MM.1S (cell line): ENCODE measurements around the gene KRT13.

ENCODE experiments used
- DNase-seq: peaks from one replicate; pipeline ENCODE4 v3.0.0-alpha.2; 2015
- H2AFZ ChIP-seq: fragments of 300-600 bp; sonication (generic); 2 replicates; pipeline ENCODE4 v1.6.0; 2016; ENCODE audit warnings: antibody characterized with exemption, low read length
- H3F3A ChIP-seq: fragments of 300-600 bp; sonication (generic); 2 replicates; pipeline ENCODE4 v1.6.1; 2016; ENCODE audit warnings: mild to moderate bottlenecking, antibody characterized with exemption, low read length, moderate library complexity, mixed read lengths; ENCODE audit not compliant: insufficient read depth
- H3K27ac ChIP-seq: fragments of 300-600 bp; sonication (generic); 2 replicates; pipeline ENCODE4 v1.5.1; 2016; ENCODE audit warnings: mild to moderate bottlenecking, low read length
- H3K27me3 ChIP-seq: fragments of 300-600 bp; sonication (generic); replicated peaks from 2 replicates; pipeline ENCODE4 v1.6.0; 2016; ENCODE audit warnings: low read length; ENCODE audit not compliant: insufficient read depth
- H3K36me3 ChIP-seq: fragments of 300-600 bp; sonication (generic); replicated peaks from 2 replicates; pipeline ENCODE4 v1.6.1; 2016; ENCODE audit warnings: mild to moderate bottlenecking, low read length, mixed read lengths; ENCODE audit not compliant: insufficient read depth
- H3K4me1 ChIP-seq: fragments of 300-600 bp; sonication (generic); 2 replicates; pipeline ENCODE4 v1.6.1; 2016; ENCODE audit warnings: low read length, mixed read lengths
- H3K4me2 ChIP-seq: fragments of 300-600 bp; sonication (generic); 2 replicates; pipeline ENCODE4 v1.6.0; 2016; ENCODE audit warnings: low read depth, low read length
- H3K4me3 ChIP-seq: fragments of 300-600 bp; sonication (generic); 2 replicates; pipeline ENCODE4 v1.5.1; 2016; ENCODE audit warnings: low read length, mixed read lengths
- H3K79me2 ChIP-seq: fragments of 300-600 bp; sonication (generic); 2 replicates; pipeline ENCODE4 v1.6.1; 2016; ENCODE audit warnings: mixed run types, low read length, mixed read lengths
- H3K9ac ChIP-seq: fragments of 300-600 bp; sonication (generic); 2 replicates; pipeline ENCODE4 v1.6.1; 2016; ENCODE audit warnings: low read length, mixed read lengths
- H3K9me2 ChIP-seq: fragments of 300-600 bp; sonication (generic); replicated peaks from 2 replicates; pipeline ENCODE4 v1.6.1; 2016; ENCODE audit warnings: mild to moderate bottlenecking, low read length, mixed read lengths; ENCODE audit not compliant: insufficient read depth
- H3K9me3 ChIP-seq: fragments of 300-600 bp; sonication (generic); replicated peaks from 2 replicates; pipeline ENCODE4 v1.6.1; 2016; ENCODE audit warnings: mild to moderate bottlenecking, low read length, mixed read lengths; ENCODE audit not compliant: insufficient read depth
- H4K20me1 ChIP-seq: fragments of 300-600 bp; sonication (generic); 2 replicates; pipeline ENCODE4 v1.6.1; 2016; ENCODE audit warnings: mild to moderate bottlenecking, low read length, moderate library complexity, mixed read lengths; ENCODE audit not compliant: insufficient read depth
- EZH2 ChIP-seq: fragments of 300-600 bp; sonication (generic); optimal IDR thresholded peaks from 2 replicates; pipeline ENCODE3; 2017; ENCODE audit warnings: low read depth, mild to moderate bottlenecking, antibody characterized with exemption, low read length, mixed read lengths
- EZH2phosphoT487 ChIP-seq: fragments of 300-600 bp; sonication (generic); IDR thresholded peaks from 2 replicates; pipeline ENCODE4 v1.6.1; 2018; ENCODE audit warnings: antibody characterized with exemption, low read length
- TF ChIP-seq, protein P1 (sequence below): fragments of 300-600 bp; sonication (generic); IDR thresholded peaks from 2 replicates; pipeline ENCODE4 v1.5.1; 2016; ENCODE audit warnings: antibody characterized with exemption, low read length, mixed read lengths

Gene KRT13

DNA sequence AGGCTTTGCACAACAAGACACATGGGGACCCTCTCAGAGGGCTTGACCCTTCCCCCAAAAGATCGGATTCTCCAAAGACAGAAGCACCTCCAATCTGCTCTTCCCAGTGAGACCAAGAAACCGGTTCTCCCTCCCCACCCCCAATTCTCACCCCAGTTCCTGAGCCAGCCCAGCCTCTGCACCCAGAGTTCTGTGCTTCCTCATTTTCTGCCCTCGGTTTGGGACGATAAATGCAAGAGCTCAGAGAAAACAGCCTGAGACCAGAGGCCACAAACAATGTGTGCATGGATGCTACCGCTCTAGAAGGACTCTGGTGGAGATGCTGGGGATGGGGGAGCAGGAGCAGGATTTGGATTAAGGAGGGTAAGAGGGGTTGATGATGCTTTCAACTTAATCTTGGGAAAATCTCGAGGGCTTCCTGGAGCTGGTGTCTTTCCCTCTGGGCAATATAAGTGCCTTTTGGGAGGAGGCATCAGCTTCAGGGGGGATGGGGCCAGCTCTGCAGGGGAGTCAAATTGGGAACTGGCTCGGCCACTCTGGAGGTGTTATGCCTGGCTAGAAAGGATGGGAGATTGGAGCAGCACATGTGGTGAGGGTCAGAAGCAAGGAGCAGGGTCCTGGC is 7.2 kb upstream of the KRT13 start:
- Histone ChIP-seq H3K79me2 (no peaks in the 10 kb centered on the region), H3F3A (no peaks in the 10 kb centered on the region), H2AFZ (no peak overlapping the region), H3K4me1 (peaks cover 3% of the 10 kb centered on the region), H3K9me2 (no peaks in the 10 kb centered on the region), H3K36me3 (no peaks in the 10 kb centered on the region), H3K9me3 (no peaks in the 10 kb centered on the region), H3K4me3 (no peak overlapping the region), H3K9ac (no peak overlapping the region), H4K20me1 (no peaks in the 10 kb centered on the region), H3K4me2 (no peak overlapping the region), H3K27ac (no peak overlapping the region), H3K27me3 (no peaks in the 10 kb centered on the region)
- TF ChIP-seq, protein P1, sequence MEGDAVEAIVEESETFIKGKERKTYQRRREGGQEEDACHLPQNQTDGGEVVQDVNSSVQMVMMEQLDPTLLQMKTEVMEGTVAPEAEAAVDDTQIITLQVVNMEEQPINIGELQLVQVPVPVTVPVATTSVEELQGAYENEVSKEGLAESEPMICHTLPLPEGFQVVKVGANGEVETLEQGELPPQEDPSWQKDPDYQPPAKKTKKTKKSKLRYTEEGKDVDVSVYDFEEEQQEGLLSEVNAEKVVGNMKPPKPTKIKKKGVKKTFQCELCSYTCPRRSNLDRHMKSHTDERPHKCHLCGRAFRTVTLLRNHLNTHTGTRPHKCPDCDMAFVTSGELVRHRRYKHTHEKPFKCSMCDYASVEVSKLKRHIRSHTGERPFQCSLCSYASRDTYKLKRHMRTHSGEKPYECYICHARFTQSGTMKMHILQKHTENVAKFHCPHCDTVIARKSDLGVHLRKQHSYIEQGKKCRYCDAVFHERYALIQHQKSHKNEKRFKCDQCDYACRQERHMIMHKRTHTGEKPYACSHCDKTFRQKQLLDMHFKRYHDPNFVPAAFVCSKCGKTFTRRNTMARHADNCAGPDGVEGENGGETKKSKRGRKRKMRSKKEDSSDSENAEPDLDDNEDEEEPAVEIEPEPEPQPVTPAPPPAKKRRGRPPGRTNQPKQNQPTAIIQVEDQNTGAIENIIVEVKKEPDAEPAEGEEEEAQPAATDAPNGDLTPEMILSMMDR: no peak
- TF ChIP-seq EZH2phosphoT487 (no peak), EZH2 (no peak)
- no peak for DNase-seq

DNA sequence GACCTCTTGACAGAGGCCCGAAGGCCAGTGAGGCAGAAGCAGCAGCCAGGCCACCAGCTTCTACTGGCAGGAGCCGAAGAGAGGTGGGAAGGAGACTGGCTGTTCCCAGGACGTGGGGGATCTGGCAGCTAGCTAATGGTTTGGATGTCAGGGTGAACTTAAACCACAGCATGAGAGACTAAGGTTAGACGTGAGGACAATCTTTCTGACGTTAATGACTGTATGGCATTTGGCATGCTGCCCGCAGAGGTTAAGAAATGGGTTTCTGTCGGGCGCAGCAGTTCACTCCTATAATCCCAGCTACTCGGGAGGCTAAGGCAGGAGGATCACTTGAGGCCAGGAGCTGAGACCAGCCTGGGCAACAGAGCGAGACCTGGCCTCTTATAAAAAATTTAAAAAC is 6.3 kb upstream of the KRT13 start:
- no peaks in the 10 kb centered on the region for H3K79me2 ChIP-seq
- DNase-seq: no peak
- no peaks in the 10 kb centered on the region for H3K36me3 ChIP-seq
- no peaks in the 10 kb centered on the region for H4K20me1 ChIP-seq
- H3K9me3 ChIP-seq: no peaks in the 10 kb centered on the region
- no peak overlapping the region for H2AFZ ChIP-seq
- TF ChIP-seq, protein P1: no peak
- no peak for TF ChIP-seq EZH2phosphoT487
- H3K27me3 ChIP-seq: no peaks in the 10 kb centered on the region
- no peak overlapping the region for H3K27ac ChIP-seq
- H3K4me3 ChIP-seq: no peak overlapping the region
- no peaks in the 10 kb centered on the region; the same call in 1 of the 2 replicates for H3K4me1 ChIP-seq
- H3K9me2 ChIP-seq: no peaks in the 10 kb centered on the region
- H3K4me2 ChIP-seq: no peak overlapping the region
- H3F3A ChIP-seq: no peaks in the 10 kb centered on the region
- H3K9ac ChIP-seq: no peak overlapping the region

DNA sequence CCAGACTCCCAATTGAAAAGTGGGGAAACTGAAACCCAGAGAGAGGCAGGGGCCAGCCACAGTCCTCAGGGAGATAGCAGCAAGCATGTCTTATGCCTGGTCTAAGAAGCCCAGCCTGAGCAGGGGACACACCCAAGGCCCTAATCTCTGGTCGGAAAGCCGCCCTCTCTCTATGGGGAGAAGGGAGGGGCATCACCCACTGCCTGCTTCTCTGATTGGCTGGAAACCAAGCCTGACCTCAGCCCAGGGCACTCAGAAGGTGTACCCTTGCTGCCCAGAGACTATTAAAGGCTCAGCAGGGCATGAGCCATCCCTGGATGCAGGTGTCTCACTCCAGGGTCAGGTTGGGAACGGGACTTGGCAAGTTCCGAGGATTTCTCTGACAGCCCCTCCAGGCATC is 5.7 kb upstream of the KRT13 start:
- DNase-seq: no peak
- Histone ChIP-seq H3K79me2 (no peaks in the 10 kb centered on the region), H3K4me1 (no peaks in the 10 kb centered on the region; the same call in 1 of the 2 replicates), H3K9me2 (no peaks in the 10 kb centered on the region), H3K27ac (no peak overlapping the region), H3K4me3 (no peak overlapping the region), H3F3A (no peaks in the 10 kb centered on the region), H3K9me3 (no peaks in the 10 kb centered on the region), H3K36me3 (no peaks in the 10 kb centered on the region), H3K27me3 (no peaks in the 10 kb centered on the region), H3K4me2 (no peak overlapping the region), H2AFZ (no peak overlapping the region), H3K9ac (no peak overlapping the region), H4K20me1 (no peaks in the 10 kb centered on the region)
- TF ChIP-seq, protein P1: no peak
- TF ChIP-seq EZH2phosphoT487 (no peak), EZH2 (no peak)
